A172 (cell line): ENCODE results near the gene CLDN9. TPM values are rescaled to one million over a fixed set of nuclear protein-coding genes. Genes with fewer than 3 reads are reported as not detected.

Experiments
- DNase-seq: peaks from one replicate; pipeline ENCODE4 v3.0.0-alpha.2; 2015; ENCODE audit warnings: low spot score
- total RNA-seq: library from RNA; depleted of rRNA; stranded (reverse); fragments of >200 nt; shearing (Covaris generic); gene quantifications from 2 replicates; pipeline ENCODE4 v1.2.3, GENCODE V29; 2014

CLDN9 gene
- total RNA-seq, 1 experiment from 2014 or later = 0.16 TPM

- DNase-seq = no peak
Observed at GRCh38 chr16:2992383-2993081, 20.2 kb upstream of the CLDN9 start.

DNA sequence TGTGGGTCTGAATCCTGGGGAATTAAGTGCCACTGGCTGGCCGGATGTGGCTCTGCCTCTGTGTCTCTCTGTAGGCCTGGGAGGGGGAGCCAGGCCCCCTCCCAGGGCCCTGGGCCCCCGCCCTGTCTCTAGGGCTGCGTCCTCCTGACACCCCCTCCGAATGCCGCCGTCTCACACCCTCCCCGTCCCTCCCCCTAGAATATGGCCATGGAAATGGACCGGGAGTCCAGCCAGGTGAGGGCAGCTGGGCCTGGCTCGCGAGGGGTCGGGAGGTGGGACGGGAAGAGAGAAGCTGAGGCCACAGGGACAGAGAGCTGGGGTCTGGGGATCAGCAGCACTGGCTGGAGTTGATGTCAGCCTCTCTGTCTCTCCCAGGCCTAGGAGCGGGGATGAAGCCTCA lies 16.4 kb upstream of the CLDN9 start:
- DNase-seq = no peak

DNA sequence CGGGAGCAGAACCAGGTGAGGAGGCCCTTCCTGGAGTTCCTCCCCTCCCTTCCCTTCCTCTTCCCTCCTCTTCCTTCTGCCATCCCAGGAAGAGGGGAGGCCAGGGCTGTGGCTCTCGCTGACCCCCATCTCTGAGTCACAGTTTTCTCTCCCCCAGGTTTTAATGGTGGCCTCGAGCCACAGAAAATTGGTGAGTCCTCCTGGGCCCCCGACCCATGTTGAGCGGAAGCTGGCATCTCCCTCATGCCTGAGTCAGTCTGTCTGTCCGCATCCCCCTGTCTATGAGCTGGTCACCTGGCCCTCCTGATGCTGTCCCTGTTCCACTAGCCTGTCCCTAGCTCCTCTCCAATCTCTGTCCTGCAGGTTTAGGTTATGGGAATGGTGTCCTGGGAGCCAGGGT lies 12.8 kb upstream of the CLDN9 start:
- DNase-seq = no peak

GRCh38 chr16:3000540-3000939 lies 12.2 kb upstream of the CLDN9 start:
- DNase-seq = no peak

- DNase-seq = no peak
Observed at GRCh38 chr16:3001316-3001715, 11.4 kb upstream of the CLDN9 start.

GRCh38 chr16:3003582-3004270 lies 9.0 kb upstream of the CLDN9 start:
- peak; percentile 99 for DNase-seq

DNA sequence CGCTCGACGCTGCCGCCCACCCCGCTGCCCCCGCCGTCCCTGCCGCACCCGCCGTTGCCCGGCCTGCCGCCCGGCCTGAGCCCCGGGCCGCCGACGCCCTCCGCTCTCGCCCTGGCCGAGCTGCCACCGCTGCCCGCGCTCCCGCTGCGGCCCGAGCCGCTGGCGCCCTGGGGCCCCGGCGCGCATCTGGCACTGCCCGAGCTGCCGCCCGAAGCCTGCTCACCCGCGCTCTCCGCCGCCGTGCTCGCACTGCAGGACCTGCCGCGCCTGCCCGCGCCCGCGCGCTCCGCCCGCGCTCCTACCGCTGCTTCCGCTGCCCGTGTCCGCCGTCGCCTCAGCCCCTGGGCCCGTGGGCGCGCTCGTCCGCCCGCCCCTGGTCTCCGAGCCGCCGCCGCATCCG lies 8.4 kb upstream of the CLDN9 start:
- DNase-seq = no peak

DNA sequence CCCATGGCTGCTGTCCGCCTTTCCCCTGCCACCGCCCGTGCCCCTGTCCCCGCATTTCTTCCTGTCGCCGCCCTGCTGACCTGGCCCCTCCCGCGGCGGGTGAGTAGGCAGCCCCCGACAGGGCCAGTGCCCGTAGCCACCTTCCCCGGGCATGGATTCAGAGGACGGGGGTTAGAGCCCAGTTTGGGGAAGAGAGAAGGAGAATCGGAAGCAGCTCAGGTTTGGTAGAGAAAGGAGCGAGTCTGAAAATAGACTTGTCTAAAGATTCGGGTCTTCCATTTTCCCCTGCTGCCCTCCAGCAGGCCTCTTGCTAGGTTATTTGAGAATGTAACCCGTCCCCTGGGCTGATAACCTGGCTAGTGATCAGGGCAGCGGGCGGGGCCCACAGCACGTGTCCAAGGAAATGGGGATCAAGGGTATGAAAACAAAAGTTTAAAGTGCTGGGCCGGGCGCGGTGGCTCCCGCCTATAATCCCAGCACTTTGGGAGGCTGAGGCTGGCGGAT lies 7.9 kb upstream of the CLDN9 start:
- no peak for DNase-seq

GRCh38 chr16:3007059-3007956 lies 5.4 kb upstream of the CLDN9 start:
- DNase-seq = no peak

DNA sequence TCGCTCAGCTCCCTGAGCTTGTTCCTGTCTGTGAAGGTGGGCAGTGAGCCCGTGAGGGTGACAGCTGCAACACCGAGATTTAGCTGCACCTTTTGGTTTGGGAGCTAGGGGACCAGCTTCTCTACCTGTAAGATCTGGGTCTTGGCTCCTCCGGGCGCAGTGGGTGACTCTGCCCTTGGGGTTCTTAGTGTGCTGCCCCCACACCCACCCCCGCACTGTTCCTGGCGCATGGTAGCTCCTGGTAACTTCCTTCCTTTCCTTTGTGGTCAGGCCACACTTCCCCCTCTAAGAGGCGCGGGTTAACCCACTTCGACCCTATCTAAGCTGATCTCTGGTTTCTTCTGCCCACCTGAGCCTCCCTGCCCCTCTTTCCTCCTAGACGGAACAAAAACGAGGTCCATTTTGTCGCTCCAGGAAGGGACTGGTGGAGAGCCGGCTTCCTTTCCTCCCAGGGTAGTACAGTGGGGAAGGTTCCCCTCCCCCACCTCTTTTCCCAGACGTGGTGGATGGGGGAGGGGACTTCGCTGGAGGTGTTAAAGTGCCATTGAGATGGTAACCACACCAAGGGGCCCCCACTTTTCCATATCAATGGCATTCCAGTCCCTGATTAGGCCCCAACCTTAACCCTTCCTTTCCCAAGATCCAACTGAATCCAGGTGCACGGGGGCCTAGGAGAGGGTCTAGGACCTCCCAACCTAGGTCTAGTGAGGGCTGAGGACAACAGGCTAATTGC lies 4.6 kb upstream of the CLDN9 start:
- no peak for DNase-seq

- DNase-seq = no peak
Observed at GRCh38 chr16:3008690-3009037, 4.1 kb upstream of the CLDN9 start.

DNA sequence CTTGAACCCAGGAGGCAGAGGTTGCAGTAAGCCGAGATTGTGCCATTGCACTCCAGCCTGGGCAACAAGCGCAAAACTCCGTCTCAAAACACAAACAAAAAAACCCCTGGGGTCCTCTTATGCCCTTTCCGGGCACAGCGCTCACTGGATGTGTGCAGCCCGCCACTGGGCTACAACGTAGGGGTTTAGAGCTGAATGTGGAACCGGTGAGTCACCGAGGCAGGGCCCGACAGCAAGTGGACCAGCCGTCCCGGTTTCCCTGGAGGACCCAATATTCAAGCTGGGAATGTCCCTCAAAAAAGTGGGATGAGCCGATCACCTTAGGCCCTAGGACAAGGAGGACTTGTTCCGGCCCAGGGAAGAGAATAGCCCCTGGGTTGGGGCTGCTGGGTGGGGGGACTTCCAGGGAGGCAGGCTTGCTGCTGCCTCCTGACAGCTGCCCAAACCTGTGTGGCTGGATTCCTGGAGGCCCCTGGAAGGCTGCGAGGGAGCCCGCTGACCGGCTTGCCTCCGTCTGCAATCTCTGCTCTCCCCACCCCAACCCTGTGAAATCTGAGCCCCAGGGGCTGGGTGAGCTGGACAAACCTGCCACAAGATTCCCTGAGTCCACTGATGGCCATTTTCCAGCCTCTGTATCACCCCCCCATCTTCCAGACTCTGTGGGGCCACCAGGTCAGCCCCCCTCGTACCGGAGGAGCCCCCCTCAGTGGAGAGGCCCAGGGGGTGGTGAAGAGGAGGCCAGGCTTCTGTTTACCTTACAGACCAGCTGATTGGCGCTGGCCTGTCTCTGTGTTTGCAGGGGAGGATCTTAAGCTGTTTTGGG lies 2.9 kb upstream of the CLDN9 start:
- DNase-seq = no peak

DNA sequence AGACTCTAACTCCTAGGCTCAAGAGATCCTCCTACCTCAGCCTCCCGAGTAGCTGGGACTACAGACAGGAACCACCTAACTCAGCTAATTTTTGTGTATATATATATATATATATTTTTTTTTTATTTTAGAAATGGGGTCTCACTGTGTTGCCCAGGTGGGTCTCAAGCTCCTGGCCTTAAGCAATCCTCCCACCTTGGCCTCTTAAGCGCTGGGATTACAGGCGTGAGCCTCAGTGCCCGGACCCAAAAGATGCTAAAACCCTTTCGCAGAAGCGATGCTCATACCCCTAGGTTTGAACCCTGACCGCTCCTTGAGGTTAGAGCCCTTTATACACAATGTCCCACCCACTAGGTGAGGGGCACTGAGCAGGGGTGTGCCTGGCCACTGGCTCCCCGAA lies 2.2 kb upstream of the CLDN9 start:
- DNase-seq = no peak

GRCh38 chr16:3012246-3012645 lies 477 bp upstream of the CLDN9 start:
- no peak for DNase-seq

DNA sequence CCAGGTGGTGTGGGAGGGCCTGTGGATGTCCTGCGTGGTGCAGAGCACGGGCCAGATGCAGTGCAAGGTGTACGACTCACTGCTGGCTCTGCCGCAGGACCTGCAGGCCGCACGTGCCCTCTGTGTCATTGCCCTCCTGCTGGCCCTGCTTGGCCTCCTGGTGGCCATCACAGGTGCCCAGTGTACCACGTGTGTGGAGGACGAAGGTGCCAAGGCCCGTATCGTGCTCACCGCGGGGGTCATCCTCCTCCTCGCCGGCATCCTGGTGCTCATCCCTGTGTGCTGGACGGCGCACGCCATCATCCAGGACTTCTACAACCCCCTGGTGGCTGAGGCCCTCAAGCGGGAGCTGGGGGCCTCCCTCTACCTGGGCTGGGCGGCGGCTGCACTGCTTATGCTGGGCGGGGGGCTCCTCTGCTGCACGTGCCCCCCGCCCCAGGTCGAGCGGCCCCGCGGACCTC lies 798 bp downstream of the CLDN9 start:
- DNase-seq = peak; percentile 55

DNA sequence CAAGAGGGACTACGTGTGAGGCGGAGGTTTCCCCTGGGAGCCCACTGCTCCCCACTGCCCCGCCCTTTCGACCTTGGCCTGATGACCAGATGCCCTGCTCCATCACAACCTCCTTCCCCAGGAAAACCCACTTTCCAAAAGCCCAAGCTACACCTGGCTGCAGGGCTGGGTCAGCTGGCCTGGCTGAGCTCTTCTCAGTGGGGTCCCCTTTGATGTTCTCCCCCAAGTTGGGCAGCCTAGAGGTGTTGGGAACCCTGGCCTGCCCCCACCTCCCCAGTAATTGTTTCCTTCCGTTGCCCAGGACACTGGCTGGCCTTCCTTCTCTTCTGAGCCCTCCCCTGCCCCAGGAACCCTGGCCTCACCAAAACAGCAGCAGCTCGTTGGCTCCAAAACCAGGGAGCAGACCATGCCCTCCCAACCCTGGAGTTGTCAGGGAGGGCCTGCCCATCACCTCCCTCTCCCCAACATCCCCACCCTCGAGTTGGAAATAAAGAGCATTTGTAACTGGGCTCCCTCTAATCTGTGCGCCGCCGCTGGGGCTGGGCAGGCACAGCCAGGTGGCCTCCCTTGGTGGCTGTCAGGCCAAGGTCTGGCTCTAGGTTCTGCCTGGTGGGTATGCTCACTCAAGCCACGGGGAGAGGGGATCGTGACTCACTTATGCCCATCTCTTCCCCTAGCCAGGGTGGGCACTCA lies 1.4 kb downstream of the CLDN9 start:
- no peak for DNase-seq

DNA sequence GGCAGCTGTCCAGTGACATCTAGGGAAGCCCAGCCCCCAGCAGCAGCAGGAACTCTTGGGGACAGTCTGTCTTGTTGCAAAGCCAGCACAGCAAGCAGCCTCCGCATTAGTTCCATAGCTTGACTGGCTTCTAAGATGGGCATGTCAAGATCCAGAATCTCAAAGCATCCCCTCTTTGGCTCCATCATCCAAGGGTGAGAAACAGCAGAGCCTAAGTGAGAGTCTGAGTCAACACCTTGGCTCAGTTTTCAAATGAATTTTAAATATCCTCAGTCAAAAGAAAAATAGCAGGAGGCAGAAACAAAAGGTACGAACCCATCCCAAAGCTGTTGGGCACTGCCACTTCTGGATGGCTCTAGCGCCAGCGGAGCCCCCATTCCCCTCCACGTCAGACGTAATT lies 2.2 kb downstream of the CLDN9 start:
- DNase-seq = no peak

DNA sequence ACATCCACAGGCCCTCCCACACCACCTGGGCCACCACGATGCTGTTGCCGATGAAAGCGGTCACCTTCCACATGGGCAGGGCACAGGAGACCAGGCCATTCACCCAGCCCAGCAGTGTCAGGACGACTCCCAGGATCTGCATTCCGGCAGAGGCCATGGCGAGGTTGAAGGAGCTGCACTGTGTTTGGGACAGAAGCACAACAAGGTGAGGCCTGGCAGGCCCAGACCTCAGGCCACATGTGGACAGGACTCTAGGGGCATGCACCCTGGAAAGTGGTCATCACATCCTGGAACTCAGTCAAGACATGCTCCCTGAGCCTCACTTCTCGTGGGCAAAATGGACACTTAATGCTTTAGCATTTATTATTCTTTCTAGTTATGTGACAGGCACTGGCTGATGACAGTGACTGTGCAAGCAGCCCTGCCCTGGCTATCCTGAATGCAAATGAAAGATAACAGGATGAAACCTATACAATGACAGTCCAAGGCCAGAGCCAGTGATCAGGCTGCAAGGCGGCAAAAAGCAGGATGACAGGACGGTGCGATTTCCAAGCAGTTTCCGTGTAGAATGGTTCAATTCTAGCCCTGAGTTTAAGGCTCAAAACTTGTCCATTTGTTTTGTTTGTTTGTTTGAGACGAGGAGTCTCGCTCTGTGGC lies 3.3 kb downstream of the CLDN9 start:
- DNase-seq = no peak

DNA sequence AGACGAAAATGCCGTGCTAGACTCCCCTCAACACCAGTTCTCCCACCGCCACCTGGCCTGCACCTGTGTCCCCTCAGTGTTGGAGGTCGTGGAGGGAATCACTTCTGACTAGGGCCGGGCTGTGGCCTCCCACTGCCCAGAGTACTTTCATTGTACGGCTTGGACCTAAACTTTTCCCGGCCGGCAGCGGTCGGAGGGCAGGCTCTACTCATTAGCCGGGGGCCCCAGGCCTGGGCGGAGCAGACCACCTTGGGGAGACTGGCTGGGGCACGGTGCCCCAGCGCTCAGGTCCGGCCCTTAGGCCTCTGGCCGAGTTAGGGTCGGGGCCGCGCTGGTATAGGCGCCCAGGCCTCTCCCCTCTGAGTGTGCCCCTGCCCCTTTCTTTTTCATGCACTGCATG lies 4.6 kb downstream of the CLDN9 start:
- DNase-seq = no peak
